ENCODE data around the gene FERMT3.

DNA sequence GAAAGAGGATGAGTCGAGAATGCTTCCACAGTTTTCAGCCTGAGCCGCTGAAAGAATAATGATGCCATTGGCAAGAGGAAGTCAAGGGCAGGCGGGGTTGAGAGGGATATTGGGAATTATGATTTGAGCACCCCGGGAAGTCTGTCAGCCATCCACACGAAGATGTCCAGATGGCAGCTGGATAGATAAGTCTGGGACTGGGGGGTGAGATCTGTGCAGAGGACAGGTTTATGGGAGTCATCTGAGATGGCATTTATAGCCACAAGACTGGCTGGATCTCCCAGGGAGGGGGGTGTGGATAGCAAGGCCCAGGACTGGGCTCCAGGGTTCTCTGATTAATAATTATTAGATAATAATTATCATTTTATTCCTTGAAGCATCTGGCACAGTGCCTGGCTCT, 25.6 kb upstream of the FERMT3 start:
- no peak for TF ChIP-seq ARHGAP35 (CRISPR knock-in tag; IDR thresholded peaks at IDR 0.05; ENCODE audit: borderline replicate concordance)
- TF ChIP-seq PBX3 (CRISPR knock-in tag; IDR thresholded peaks at IDR 0.05; ENCODE audit: borderline replicate concordance), result no peak
- TF ChIP-seq ZNF33B (CRISPR knock-in tag; IDR thresholded peaks at IDR 0.05), result no peak
- no peak for TF ChIP-seq ZNF280B (CRISPR knock-in tag; IDR thresholded peaks at IDR 0.05; ENCODE audit: borderline replicate concordance)
- TF ChIP-seq CBFB (CRISPR knock-in tag; IDR thresholded peaks at IDR 0.05), result no peak
- no peak for TF ChIP-seq ATF2 (CRISPR knock-in tag; IDR thresholded peaks at IDR 0.05)
- TF ChIP-seq, protein P1, sequence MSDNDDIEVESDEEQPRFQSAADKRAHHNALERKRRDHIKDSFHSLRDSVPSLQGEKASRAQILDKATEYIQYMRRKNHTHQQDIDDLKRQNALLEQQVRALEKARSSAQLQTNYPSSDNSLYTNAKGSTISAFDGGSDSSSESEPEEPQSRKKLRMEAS (IDR thresholded peaks at IDR 0.05), result no peak
- TF ChIP-seq ATAD3A (CRISPR knock-in tag; IDR thresholded peaks at IDR 0.05), result no peak
